Fibroblast of lung (primary cell): Measurements from ENCODE around the gene PBXIP1. TPM values are rescaled to one million over a fixed set of nuclear protein-coding genes. Genes with fewer than 3 reads are reported as not detected.
"Not testable (repeated sequence)": the region's sequence is repeated elsewhere in the genome, so short reads cannot be mapped to it uniquely, and the experiment has no call there.

Experiments used
- DNase-seq, 2 donors: peaks; one replicate each; pipeline versions ENCODE4 v3.0.0 to v3.0.0-alpha.2; 2010; ENCODE audit warnings: low read depth in 2 of 2
- H2AFZ ChIP-seq: 2 replicates; pipeline ENCODE4 v1.5.1; 2012; ENCODE audit warnings: low read length, control low read depth, inconsistent platforms
- H3K27ac ChIP-seq: 2 replicates; pipeline ENCODE4 v1.5.1; 2011; ENCODE audit warnings: low read length, control low read depth; ENCODE audit not compliant: insufficient read depth
- H3K27me3 ChIP-seq: 2 replicates; pipeline ENCODE4 v1.5.1; 2011; ENCODE audit warnings: mild to moderate bottlenecking, low read length; ENCODE audit not compliant: control insufficient read depth, insufficient read depth
- H3K36me3 ChIP-seq: 2 replicates; pipeline ENCODE4 v1.5.1; 2011; ENCODE audit warnings: low read length; ENCODE audit not compliant: control insufficient read depth, insufficient read depth
- H3K4me1 ChIP-seq: 2 replicates; pipeline ENCODE4 v1.5.1; 2011; ENCODE audit warnings: low read length; ENCODE audit not compliant: control insufficient read depth, insufficient read depth; ENCODE audit errors: extremely low read depth
- H3K4me2 ChIP-seq: 2 replicates; pipeline ENCODE4 v1.5.1; 2011; ENCODE audit warnings: low read length, control low read depth; ENCODE audit not compliant: insufficient read depth; ENCODE audit errors: extremely low read depth
- H3K4me3 ChIP-seq, 4 experiments: fragments of 200-600 bp in 1 of 4; sonication (generic) in 1 of 4; replicated peaks in 1 of 4; 2 replicates each; pipeline ENCODE4 v1.5.1; 2011 to 2016; ENCODE audit warnings: low read length in 4 of 4, low read depth in 3 of 4, mild to moderate bottlenecking in 3 of 4, control low read depth in 2 of 4, inconsistent platforms in 1 of 4, mixed read lengths in 1 of 4; ENCODE audit not compliant: insufficient read depth in 1 of 4; ENCODE audit errors: control extremely low read depth in 1 of 4
- H3K79me2 ChIP-seq: 2 replicates; pipeline ENCODE4 v1.5.1; 2012; ENCODE audit warnings: mild to moderate bottlenecking, low read length, inconsistent platforms; ENCODE audit not compliant: control insufficient read depth, insufficient read depth
- H3K9ac ChIP-seq: 2 replicates; pipeline ENCODE4 v1.5.1; 2011; ENCODE audit warnings: mild to moderate bottlenecking, low read length, control low read depth; ENCODE audit not compliant: insufficient read depth
- H3K9me3 ChIP-seq: 2 replicates; pipeline ENCODE4 v1.5.1; 2012; ENCODE audit warnings: low read depth, low read length; ENCODE audit not compliant: control insufficient read depth, insufficient read depth
- H4K20me1 ChIP-seq: 2 replicates; pipeline ENCODE4 v1.5.1; 2011; ENCODE audit warnings: low read length; ENCODE audit not compliant: control insufficient read depth, insufficient read depth; ENCODE audit errors: extremely low read depth
- CTCF ChIP-seq, 2 donors: IDR thresholded peaks in 1 of 2; conservative IDR thresholded peaks in 1 of 2; 1 replicate in 1 of 2; 2 replicates in 1 of 2; pipeline ENCODE4 v1.5.1; 2011 to 2012; ENCODE audit warnings: low read length in 2 of 2, control low read depth in 1 of 2, inconsistent platforms in 1 of 2, low read depth in 1 of 2, mild to moderate bottlenecking in 1 of 2
- EZH2 ChIP-seq: IDR thresholded peaks from 2 replicates; pipeline ENCODE4 v1.5.1; 2012; ENCODE audit warnings: low read length, control low read depth, mild to moderate bottlenecking; ENCODE audit errors: missing control alignments
- polyA plus RNA-seq, 2 donors: library from polyadenylated mRNA; depleted of rRNA in 1 of 2; stranded (reverse) in 1 of 2; unstranded in 1 of 2; fragments of >200 nt; gene quantifications; 2 replicates each; pipeline ENCODE4 v1.2.1, GENCODE V29; 2011 to 2012; ENCODE audit warnings: missing spikeins in 1 of 2
- total RNA-seq: library from RNA; depleted of rRNA; stranded (reverse); fragments of >200 nt; gene quantifications from 2 replicates; pipeline ENCODE4 v1.2.1, GENCODE V29; 2014

Gene PBXIP1
- total and polyA plus RNA-seq, 2 donors (not counting 1 experiment from before 2014, with no cell fraction given), result 32.8 to 106 TPM

- H3K4me2 ChIP-seq, result no peak overlapping the region
- H3K27me3 ChIP-seq, result no peaks in the 10 kb centered on the region
- TF ChIP-seq EZH2, result no peak
- no peak for TF ChIP-seq CTCF (conservative IDR thresholded peaks at IDR 0.05 in 1 of 2, IDR thresholded peaks at IDR 0.05 in 1 of 2; ENCODE audit: low read depth in 1 of 2, low read length in 2 of 2)
- no peaks in the 10 kb centered on the region for H3K4me1 ChIP-seq
- no peaks in the 10 kb centered on the region for H3K9me3 ChIP-seq
- H2AFZ ChIP-seq, result no peak overlapping the region
- H3K27ac ChIP-seq, result no peak overlapping the region
- no peak for DNase-seq
- H3K36me3 ChIP-seq, result no peaks in the 10 kb centered on the region
- H3K9ac ChIP-seq, result no peak overlapping the region
- no peaks in the 10 kb centered on the region for H3K79me2 ChIP-seq
- H3K4me3 ChIP-seq, result no peak overlapping the region
- no peaks in the 10 kb centered on the region for H4K20me1 ChIP-seq
These were observed 45.0 kb downstream of the PBXIP1 start for GRCh38 chr1:154910851-154911250.

GRCh38 chr1:154908937-154909336, 47.0 kb downstream of the PBXIP1 start:
- no peak overlapping the region for H2AFZ ChIP-seq
- DNase-seq, result no peak
- no peak overlapping the region for H3K4me3 ChIP-seq
- TF ChIP-seq CTCF (conservative IDR thresholded peaks at IDR 0.05 in 1 of 2, IDR thresholded peaks at IDR 0.05 in 1 of 2; ENCODE audit: low read depth in 1 of 2, low read length in 2 of 2), result no peak
- no peak for TF ChIP-seq EZH2
- H3K4me1 ChIP-seq, result no peaks in the 10 kb centered on the region
- no peaks in the 10 kb centered on the region for H3K79me2 ChIP-seq
- no peaks in the 10 kb centered on the region for H3K9me3 ChIP-seq
- H4K20me1 ChIP-seq, result no peaks in the 10 kb centered on the region
- H3K9ac ChIP-seq, result no peak overlapping the region
- no peaks in the 10 kb centered on the region for H3K27me3 ChIP-seq
- no peak overlapping the region for H3K4me2 ChIP-seq
- no peak overlapping the region for H3K27ac ChIP-seq
- no peaks in the 10 kb centered on the region for H3K36me3 ChIP-seq

- H3K36me3 ChIP-seq, H3K9me3 ChIP-seq, H3K4me3 ChIP-seq, H3K79me2 ChIP-seq, DNase-seq, H4K20me1 ChIP-seq, H2AFZ ChIP-seq, H3K4me2 ChIP-seq, H3K27me3 ChIP-seq, H3K4me1 ChIP-seq, H3K9ac ChIP-seq, H3K27ac ChIP-seq: not testable (repeated sequence)
These were observed 47.8 kb downstream of the PBXIP1 start for GRCh38 chr1:154908129-154908528.
